GM18951 (cell line): ENCODE data around the gene NECTIN3.

Experiments
- POLR2A ChIP-seq: IDR thresholded peaks from 4 replicates; pipeline ENCODE4 v1.6.1; 2011; ENCODE audit warnings: mild to moderate bottlenecking; ENCODE audit not compliant: insufficient read length, insufficient read depth; ENCODE audit errors: extremely low read depth
- in situ Hi-C: fragments of 300-500 bp; cut with MboI; formaldehyde crosslinking; loops from one replicate; pipeline ENCODE4 v1.12.0; 2022; ENCODE audit warnings: low sequenced_read_pairs, mixed read lengths, inconsistent platforms; ENCODE audit not compliant: unreplicated experiment

Gene NECTIN3

GRCh38 chr3:111071257-111072030, at the start of gene NECTIN3:
Gene NECTIN3, plus strand, starts transcription at chr3:111071816. Its CDS starts 202 bp downstream, at chr3:111072018.
- TF ChIP-seq POLR2A: no peak
- in situ Hi-C loops: no loop called here

DNA sequence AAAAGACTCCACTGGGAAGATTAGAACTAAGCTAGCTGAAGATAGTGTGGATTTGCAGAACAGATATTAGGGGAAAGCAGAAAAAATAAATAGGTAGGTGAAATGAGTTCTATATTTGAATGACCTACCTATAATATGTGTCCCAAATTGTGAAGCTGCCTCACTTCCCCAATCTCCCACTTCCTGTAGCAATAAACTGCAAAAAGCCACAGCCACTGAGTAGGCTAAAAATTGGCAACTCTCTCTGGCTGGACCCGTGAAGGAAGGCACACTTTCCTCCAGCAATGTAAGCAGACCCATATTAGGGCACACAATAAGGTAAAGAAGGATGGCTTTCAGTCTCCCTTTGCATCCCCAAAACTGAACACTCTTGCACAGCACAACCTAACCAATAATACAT, 43.7 kb upstream of the NECTIN3 start:
- no peak for TF ChIP-seq POLR2A
- in situ Hi-C loops: no loop called here

DNA sequence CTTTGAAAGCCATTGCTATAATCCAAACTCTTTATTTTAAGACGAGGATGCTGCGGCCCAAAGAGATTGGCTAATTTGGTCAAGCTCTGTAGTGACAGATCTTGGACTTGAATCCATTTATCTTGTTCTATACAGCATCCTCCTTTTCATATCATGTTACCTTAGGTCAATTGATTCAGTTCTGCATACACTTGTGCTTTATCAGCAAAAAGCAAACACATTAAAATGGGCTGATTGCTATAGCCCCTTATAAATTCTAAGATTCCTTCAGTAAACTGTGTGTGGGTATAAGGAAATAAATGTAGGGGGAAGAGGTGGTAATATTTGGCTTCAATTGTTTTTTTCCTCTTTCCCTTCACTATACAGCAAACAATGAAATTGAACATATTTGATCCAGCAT, 40.1 kb upstream of the NECTIN3 start:
- in situ Hi-C loops: no loop called here
- no peak for TF ChIP-seq POLR2A

- no peak for TF ChIP-seq POLR2A
- in situ Hi-C loops: no loop called here
Measured at GRCh38 chr3:111032677-111033076, 38.9 kb upstream of the NECTIN3 start.

- in situ Hi-C loops: no loop called here
- TF ChIP-seq POLR2A: no peak
Measured at GRCh38 chr3:111033470-111034050, 38.1 kb upstream of the NECTIN3 start.

GRCh38 chr3:111035316-111035715, 36.3 kb upstream of the NECTIN3 start:
- TF ChIP-seq POLR2A: no peak
- in situ Hi-C loops: no loop called here

DNA sequence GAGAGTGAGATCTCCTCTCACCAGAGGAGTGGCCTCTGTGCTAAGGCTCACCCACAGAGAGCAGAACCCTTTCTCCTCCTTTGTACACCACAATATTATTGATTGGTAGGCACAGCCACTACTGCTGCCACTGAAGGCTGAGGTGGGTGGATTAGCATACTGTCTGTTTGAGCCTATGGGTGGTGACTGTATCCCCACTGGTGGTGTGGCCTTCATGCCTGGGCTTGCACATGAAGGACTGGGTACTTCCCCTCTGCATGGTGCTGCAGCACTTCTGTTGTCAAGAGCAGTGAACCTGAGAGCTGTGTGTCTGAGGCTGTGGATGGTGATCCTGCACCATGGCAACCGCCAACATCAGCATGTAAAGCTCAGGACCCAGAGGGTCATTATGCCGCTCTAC, 35.7 kb upstream of the NECTIN3 start:
- no peak for TF ChIP-seq POLR2A
- in situ Hi-C loops: no loop called here

GRCh38 chr3:111040959-111041358, 30.7 kb upstream of the NECTIN3 start:
- in situ Hi-C loops: no loop called here
- TF ChIP-seq POLR2A: no peak

DNA sequence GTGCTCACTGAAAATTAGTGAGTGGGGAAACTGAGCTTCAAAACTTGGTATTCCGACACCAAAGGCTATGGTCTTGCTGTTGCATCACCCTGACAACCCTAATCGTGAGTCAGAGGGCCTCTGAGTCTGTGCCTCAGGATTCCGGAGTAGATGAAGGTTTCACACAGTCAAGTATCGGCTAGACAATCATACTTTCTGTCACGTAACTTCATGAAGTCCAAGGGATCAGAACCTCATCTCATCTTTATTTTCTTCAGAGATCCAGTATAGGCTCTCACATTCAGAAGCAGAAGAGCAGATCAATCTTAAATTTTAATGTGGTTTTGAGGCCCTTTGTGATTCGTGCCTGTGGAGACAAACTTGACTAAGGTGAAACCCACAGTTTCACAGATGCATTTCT, 26.1 kb upstream of the NECTIN3 start:
- in situ Hi-C loops: no loop called here

GRCh38 chr3:111047042-111047441, 24.6 kb upstream of the NECTIN3 start:
- no peak for TF ChIP-seq POLR2A
- in situ Hi-C loops: no loop called here

More for the DNA sequence above, 26.1 kb upstream of the NECTIN3 start:
- TF ChIP-seq POLR2A: no peak

DNA sequence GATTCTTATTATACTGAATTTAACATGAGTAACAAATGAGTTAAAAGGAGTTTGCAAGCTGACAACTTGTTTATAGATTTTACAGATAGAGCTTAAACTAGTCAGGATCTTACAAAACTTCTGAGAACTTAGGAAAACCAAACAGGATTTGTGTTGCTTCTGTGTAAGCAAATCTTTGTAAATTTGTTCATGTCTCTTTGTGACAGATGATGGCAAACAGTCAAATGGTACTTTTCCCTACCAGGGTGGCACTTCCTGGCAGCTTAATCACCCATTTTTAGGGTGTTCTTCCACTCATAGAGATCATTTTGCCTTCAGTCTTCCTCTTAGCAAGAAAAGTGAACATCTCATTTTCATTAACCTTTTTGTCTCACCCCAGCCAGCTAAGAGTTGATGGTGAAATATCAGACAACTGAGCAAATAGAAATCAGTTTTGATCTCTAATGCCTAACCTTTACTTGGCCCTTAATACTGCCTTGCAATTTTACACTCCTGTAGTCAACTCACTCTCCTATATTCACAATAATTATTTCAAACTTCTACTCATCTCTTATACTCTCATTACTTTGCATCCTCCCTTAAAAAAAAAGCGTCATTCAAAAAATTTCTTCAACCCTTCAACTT, 23.7 kb upstream of the NECTIN3 start:
- in situ Hi-C loops: no loop called here
- no peak for TF ChIP-seq POLR2A

DNA sequence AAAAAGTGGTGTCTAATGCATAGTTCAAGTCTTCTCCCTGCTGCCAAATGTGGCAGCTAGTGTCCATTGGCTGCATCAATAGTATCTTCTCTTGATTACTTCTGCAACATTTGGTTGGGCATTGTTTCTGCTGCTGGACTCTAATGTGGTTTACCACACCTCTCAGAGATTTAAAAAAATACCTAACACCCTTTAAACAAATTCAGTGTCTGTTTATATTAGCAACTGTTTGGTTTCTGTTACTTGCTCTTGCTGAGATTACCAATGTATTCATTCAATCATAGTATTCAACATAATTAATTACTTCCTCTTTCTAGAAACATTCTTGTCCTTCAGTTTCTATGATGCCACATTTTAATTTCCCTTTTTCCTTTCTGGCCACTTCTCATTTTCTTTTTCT, 20.3 kb upstream of the NECTIN3 start:
- TF ChIP-seq POLR2A: no peak
- in situ Hi-C loops: no loop called here

GRCh38 chr3:111068574-111068973, 3.0 kb upstream of the NECTIN3 start:
- TF ChIP-seq POLR2A: no peak
- in situ Hi-C loops: no loop called here
